Liver (tissue), 9 donors: Measurements from ENCODE around the gene KMT2D. TPM values are rescaled to one million over a fixed set of nuclear protein-coding genes. Genes with fewer than 3 reads are reported as not detected.

Source experiments
- DNase-seq: peaks from one replicate; pipeline ENCODE4 v3.0.0-alpha.2; 2017; ENCODE audit warnings: low spot score
- H3K27ac ChIP-seq, 2 donors: one replicate each; pipeline ENCODE4 v1.7.0; 2013; ENCODE audit warnings: inconsistent platforms in 2 of 2, low read length in 2 of 2, control low read depth in 1 of 2, low read depth in 1 of 2, mild to moderate bottlenecking in 1 of 2
- H3K27me3 ChIP-seq, 4 donors: one replicate each; pipeline versions ENCODE4 v1.6.1 to v1.7.0; 2013; ENCODE audit warnings: low read length in 3 of 4, inconsistent platforms in 1 of 4, mild to moderate bottlenecking in 1 of 4, moderate library complexity in 1 of 4; ENCODE audit not compliant: control insufficient read depth in 4 of 4, insufficient read depth in 4 of 4
- H3K36me3 ChIP-seq, 4 donors: one replicate each; pipeline versions ENCODE4 v1.6.1 to v1.7.0; 2013; ENCODE audit warnings: low read length in 3 of 4, mild to moderate bottlenecking in 3 of 4, low read depth in 1 of 4, moderate library complexity in 1 of 4; ENCODE audit not compliant: control insufficient read depth in 4 of 4, insufficient read depth in 3 of 4
- H3K4me1 ChIP-seq, 4 donors: one replicate each; pipeline versions ENCODE4 v1.6.1 to v1.7.0; 2013; ENCODE audit warnings: low read length in 3 of 4, mild to moderate bottlenecking in 3 of 4, moderate library complexity in 1 of 4; ENCODE audit not compliant: control insufficient read depth in 4 of 4, insufficient read depth in 4 of 4
- H3K4me3 ChIP-seq, 3 donors: one replicate each; pipeline versions ENCODE4 v1.6.1 to v1.7.0; 2013; ENCODE audit warnings: low read length in 3 of 3, control low read depth in 1 of 3, low read depth in 1 of 3, mild to moderate bottlenecking in 1 of 3
- H3K9ac ChIP-seq, 2 donors: one replicate each; pipeline ENCODE4 v1.7.0; 2013; ENCODE audit warnings: low read length in 2 of 2, mild to moderate bottlenecking in 2 of 2, moderate library complexity in 2 of 2, control low read depth in 1 of 2, low read depth in 1 of 2
- H3K9me3 ChIP-seq, 4 donors: one replicate each; pipeline versions ENCODE4 v1.6.1 to v1.7.0; 2013; ENCODE audit warnings: low read length in 3 of 4; ENCODE audit not compliant: control insufficient read depth in 4 of 4
- EGR1 ChIP-seq, 2 donors: IDR thresholded peaks; 2 replicates each; pipeline ENCODE4 v1.6.1; 2016 to 2018; ENCODE audit warnings: antibody characterized with exemption in 2 of 2, low read depth in 2 of 2
- FOXA1 ChIP-seq: IDR thresholded peaks from 2 replicates; pipeline ENCODE4 v1.6.1; 2016; ENCODE audit warnings: antibody characterized with exemption
- FOXA2 ChIP-seq: IDR thresholded peaks from 2 replicates; pipeline ENCODE4 v1.6.1; 2016; ENCODE audit warnings: antibody characterized with exemption
- GABPA ChIP-seq, 2 donors: IDR thresholded peaks in 1 of 2; conservative IDR thresholded peaks in 1 of 2; 2 replicates each; pipeline ENCODE4 v1.6.1; 2016; ENCODE audit warnings: antibody characterized with exemption in 2 of 2, mild to moderate bottlenecking in 1 of 2, moderate library complexity in 1 of 2
- HNF4A ChIP-seq, 2 donors: conservative IDR thresholded peaks; 2 replicates each; pipeline ENCODE4 v1.6.1; 2016; ENCODE audit warnings: antibody characterized with exemption in 2 of 2, mild to moderate bottlenecking in 2 of 2
- NR2F2 ChIP-seq: IDR thresholded peaks from 2 replicates; pipeline ENCODE4 v1.6.1; 2016; ENCODE audit warnings: antibody characterized with exemption
- RAD21 ChIP-seq, 2 donors: IDR thresholded peaks; 2 replicates each; pipeline ENCODE4 v1.6.1; 2016; ENCODE audit warnings: antibody characterized with exemption in 2 of 2, mild to moderate bottlenecking in 2 of 2
- RXRA ChIP-seq, 2 donors: IDR thresholded peaks; 2 replicates each; pipeline ENCODE4 v1.6.1; 2017 to 2018; ENCODE audit warnings: antibody characterized with exemption in 2 of 2, mild to moderate bottlenecking in 1 of 2
- TAF1 ChIP-seq: conservative IDR thresholded peaks from 2 replicates; pipeline ENCODE4 v1.6.1; 2016; ENCODE audit warnings: antibody characterized with exemption, mild to moderate bottlenecking
- YY1 ChIP-seq: IDR thresholded peaks from 2 replicates; pipeline ENCODE4 v1.6.1; 2016; ENCODE audit warnings: antibody characterized with exemption, mild to moderate bottlenecking
- WGBS: extraction: QIAGEN DNeasy Blood & Tissue Kit; methylation state at CpG from one replicate; pipeline ENCODE4 v1.1.7; 2013; 5-methylcytosine and 5-hydroxymethylcytosine counted together
- polyA plus RNA-seq, 2 donors: library from polyadenylated mRNA; stranded (reverse) in 1 of 2; unstranded in 1 of 2; fragments of 200-250 nt in 1 of 2; fragments of >200 nt in 1 of 2; fragmentation: Nextera tagmentation in 1 of 2; extraction: Ambion mirVana in 1 of 2; gene quantifications; one replicate each; pipeline versions ENCODE4 v1.2.1 to v1.2.3, GENCODE V29; 2013 to 2015
- total RNA-seq, 2 donors: library from RNA; depleted of rRNA; stranded (reverse); fragments of >200 nt; gene quantifications; one replicate each; pipeline ENCODE4 v1.2.3, GENCODE V29; 2014
- TF ChIP-seq, protein P1 (sequence below): IDR thresholded peaks from 2 replicates; pipeline ENCODE4 v1.6.1; 2016; ENCODE audit warnings: antibody characterized with exemption, mild to moderate bottlenecking
- TF ChIP-seq, protein P2 (sequence below): fragments of 150-350 bp; IDR thresholded peaks from 2 replicates; pipeline ENCODE4 v1.5.1; 2017; ENCODE audit warnings: improper control_type of control experiment, low read depth, low read length; ENCODE audit not compliant: missing input control
- TF ChIP-seq, protein P3 (sequence below): IDR thresholded peaks from 2 replicates; pipeline ENCODE4 v1.6.1; 2016; ENCODE audit warnings: antibody characterized with exemption
- TF ChIP-seq, protein P4 (sequence below): IDR thresholded peaks from 2 replicates; pipeline ENCODE4 v1.6.1; 2016; ENCODE audit warnings: antibody characterized with exemption
- TF ChIP-seq, protein P5 (sequence below): IDR thresholded peaks from 2 replicates; pipeline ENCODE4 v1.6.1; 2016; ENCODE audit warnings: antibody characterized with exemption
- donor health status: healthy.
- donor health status: healthy.
- donor health status: healthy.
- donor health status: healthy.
- donor health status: healthy.

Gene KMT2D
- total and polyA plus RNA-seq, 4 donors: 4.5 to 53.8 (median 25.0) TPM

DNA sequence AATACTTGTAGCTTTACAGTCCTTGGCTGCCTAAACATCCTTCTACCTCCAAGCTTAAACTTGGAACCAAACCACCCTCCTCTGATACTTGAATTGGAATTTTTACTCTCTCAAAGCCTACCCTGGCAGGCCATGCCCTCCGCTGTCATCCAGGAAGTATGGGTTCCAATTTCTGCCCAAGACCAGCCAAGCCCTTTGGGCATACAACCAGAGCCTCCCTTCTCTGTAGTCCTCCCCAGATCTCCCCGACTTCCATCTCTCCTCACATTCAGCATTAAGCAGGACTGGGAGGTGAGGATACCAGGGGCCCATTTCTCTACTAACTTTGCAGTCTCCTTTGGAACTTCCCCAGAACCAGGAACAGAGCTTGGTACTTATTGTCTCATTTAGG lies 34.4 kb upstream of the KMT2D start:
- TF ChIP-seq EGR1 (IDR thresholded peaks at IDR 0.05; ENCODE audit: low read depth in 2 of 2) (no peak), RAD21 (IDR thresholded peaks at IDR 0.05) (no peak), HNF4A (conservative IDR thresholded peaks at IDR 0.05) (no peak), FOXA1 (no peak), YY1 (no peak), TAF1 (no peak), NR2F2 (no peak), FOXA2 (no peak)
- TF ChIP-seq, protein P1, sequence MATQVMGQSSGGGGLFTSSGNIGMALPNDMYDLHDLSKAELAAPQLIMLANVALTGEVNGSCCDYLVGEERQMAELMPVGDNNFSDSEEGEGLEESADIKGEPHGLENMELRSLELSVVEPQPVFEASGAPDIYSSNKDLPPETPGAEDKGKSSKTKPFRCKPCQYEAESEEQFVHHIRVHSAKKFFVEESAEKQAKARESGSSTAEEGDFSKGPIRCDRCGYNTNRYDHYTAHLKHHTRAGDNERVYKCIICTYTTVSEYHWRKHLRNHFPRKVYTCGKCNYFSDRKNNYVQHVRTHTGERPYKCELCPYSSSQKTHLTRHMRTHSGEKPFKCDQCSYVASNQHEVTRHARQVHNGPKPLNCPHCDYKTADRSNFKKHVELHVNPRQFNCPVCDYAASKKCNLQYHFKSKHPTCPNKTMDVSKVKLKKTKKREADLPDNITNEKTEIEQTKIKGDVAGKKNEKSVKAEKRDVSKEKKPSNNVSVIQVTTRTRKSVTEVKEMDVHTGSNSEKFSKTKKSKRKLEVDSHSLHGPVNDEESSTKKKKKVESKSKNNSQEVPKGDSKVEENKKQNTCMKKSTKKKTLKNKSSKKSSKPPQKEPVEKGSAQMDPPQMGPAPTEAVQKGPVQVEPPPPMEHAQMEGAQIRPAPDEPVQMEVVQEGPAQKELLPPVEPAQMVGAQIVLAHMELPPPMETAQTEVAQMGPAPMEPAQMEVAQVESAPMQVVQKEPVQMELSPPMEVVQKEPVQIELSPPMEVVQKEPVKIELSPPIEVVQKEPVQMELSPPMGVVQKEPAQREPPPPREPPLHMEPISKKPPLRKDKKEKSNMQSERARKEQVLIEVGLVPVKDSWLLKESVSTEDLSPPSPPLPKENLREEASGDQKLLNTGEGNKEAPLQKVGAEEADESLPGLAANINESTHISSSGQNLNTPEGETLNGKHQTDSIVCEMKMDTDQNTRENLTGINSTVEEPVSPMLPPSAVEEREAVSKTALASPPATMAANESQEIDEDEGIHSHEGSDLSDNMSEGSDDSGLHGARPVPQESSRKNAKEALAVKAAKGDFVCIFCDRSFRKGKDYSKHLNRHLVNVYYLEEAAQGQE: no peak
- Histone ChIP-seq H3K9me3 (no peaks in the 10 kb centered on the region), H3K4me3 (no peak overlapping the region), H3K27me3 (peaks cover 0 to 5% (median 3%) of the 10 kb centered on the region in 4 donors), H3K36me3 (peaks cover 0 to 20% (median 18%) of the 10 kb centered on the region in 4 donors), H3K27ac (no peak overlapping the region), H3K9ac (no peak overlapping the region), H3K4me1 (peaks cover 9 to 26% (median 16%) of the 10 kb centered on the region in 4 donors)
- no peak for DNase-seq
- WGBS: 75% methylated on average over 2 of the region's 2 CpGs

DNA sequence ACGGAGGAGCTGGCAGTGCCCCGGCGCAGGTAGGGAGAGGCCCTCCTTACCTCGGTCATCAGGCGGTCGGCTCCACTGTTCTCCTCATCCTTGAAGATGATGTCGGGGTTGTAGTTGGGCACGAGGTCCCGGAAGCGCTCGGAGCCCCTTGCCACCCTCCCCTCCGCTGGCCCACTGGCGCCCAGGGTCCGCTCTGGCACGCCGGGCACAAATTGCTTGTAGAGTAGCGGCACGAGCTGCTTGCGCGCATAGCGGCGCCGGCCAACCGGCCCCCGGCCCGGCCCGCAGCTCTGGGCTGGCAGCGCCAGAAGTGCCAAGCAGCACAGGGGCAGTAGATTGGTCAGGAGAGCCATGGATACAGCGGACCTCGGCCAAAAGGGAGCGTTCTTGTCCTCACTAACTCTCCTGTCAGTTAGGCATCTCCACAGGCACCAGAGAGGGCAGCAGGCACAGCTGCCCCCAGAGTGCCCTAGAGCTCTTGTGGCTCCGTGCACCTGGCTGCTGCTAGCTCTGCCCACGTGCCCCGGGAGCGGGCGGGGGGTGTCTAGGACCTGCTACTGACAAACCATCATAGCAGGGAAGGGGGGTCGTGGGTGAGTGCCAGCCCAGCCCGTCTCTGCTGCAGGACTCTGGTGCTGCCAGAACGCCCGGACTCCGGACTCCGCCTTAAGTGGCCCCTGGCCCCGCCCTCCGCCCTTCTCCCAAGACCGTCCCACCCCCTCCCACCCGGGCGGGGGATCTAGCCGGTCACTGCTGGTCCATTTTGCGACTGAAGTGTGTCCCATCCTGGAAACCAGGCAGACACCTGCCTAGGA lies 33.8 kb upstream of the KMT2D start, which contains the start of gene DHH:
Gene DHH, minus strand, starts transcription at position 642 of the 815 bp plus-strand sequence. Its CDS starts 289 bp downstream, at position 353.
- no peaks in the 10 kb centered on the region for H3K9me3 ChIP-seq
- no peak within 1 kb of the TSS for H3K27ac ChIP-seq
- no peak for DNase-seq
- H3K9ac ChIP-seq: no peak within 1 kb of the TSS
- no peak within 1 kb of the TSS for H3K4me3 ChIP-seq
- H3K4me1 ChIP-seq: peaks cover 14 to 30% (median 20%) of the 10 kb centered on the region in 4 donors
- peaks cover 0 to 17% (median 15%) of the 10 kb centered on the region in 4 donors for H3K36me3 ChIP-seq
- peaks cover 0 to 9% (median 4%) of the 10 kb centered on the region in 4 donors for H3K27me3 ChIP-seq
- WGBS: 6% methylated on average over 49 of the region's 49 CpGs
- TF ChIP-seq, protein P2, sequence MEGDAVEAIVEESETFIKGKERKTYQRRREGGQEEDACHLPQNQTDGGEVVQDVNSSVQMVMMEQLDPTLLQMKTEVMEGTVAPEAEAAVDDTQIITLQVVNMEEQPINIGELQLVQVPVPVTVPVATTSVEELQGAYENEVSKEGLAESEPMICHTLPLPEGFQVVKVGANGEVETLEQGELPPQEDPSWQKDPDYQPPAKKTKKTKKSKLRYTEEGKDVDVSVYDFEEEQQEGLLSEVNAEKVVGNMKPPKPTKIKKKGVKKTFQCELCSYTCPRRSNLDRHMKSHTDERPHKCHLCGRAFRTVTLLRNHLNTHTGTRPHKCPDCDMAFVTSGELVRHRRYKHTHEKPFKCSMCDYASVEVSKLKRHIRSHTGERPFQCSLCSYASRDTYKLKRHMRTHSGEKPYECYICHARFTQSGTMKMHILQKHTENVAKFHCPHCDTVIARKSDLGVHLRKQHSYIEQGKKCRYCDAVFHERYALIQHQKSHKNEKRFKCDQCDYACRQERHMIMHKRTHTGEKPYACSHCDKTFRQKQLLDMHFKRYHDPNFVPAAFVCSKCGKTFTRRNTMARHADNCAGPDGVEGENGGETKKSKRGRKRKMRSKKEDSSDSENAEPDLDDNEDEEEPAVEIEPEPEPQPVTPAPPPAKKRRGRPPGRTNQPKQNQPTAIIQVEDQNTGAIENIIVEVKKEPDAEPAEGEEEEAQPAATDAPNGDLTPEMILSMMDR: no peak
- TF ChIP-seq RXRA (IDR thresholded peaks at IDR 0.05) (no peak), FOXA1 (no peak), GABPA (IDR thresholded peaks at IDR 0.05 in 1 of 2, conservative IDR thresholded peaks at IDR 0.05 in 1 of 2) (no peak), FOXA2 (no peak), RAD21 (IDR thresholded peaks at IDR 0.05) (no peak), TAF1 (no peak)
- TF ChIP-seq, protein P3, sequence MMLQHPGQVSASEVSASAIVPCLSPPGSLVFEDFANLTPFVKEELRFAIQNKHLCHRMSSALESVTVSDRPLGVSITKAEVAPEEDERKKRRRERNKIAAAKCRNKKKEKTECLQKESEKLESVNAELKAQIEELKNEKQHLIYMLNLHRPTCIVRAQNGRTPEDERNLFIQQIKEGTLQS: no peak
- TF ChIP-seq, protein P4, sequence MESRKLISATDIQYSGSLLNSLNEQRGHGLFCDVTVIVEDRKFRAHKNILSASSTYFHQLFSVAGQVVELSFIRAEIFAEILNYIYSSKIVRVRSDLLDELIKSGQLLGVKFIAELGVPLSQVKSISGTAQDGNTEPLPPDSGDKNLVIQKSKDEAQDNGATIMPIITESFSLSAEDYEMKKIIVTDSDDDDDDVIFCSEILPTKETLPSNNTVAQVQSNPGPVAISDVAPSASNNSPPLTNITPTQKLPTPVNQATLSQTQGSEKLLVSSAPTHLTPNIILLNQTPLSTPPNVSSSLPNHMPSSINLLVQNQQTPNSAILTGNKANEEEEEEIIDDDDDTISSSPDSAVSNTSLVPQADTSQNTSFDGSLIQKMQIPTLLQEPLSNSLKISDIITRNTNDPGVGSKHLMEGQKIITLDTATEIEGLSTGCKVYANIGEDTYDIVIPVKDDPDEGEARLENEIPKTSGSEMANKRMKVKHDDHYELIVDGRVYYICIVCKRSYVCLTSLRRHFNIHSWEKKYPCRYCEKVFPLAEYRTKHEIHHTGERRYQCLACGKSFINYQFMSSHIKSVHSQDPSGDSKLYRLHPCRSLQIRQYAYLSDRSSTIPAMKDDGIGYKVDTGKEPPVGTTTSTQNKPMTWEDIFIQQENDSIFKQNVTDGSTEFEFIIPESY: no peak
- TF ChIP-seq, protein P5, sequence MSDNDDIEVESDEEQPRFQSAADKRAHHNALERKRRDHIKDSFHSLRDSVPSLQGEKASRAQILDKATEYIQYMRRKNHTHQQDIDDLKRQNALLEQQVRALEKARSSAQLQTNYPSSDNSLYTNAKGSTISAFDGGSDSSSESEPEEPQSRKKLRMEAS: no peak
